ENCODE measurements around the gene KRTAP4-8. TPM values are rescaled to one million over a fixed set of nuclear protein-coding genes. Genes with fewer than 3 reads are reported as not detected.

The KRTAP4-8 gene
- 0.03 TPM for polyA plus RNA-seq (2013, experiment 1 of 2)
- polyA plus RNA-seq (2013, experiment 2 of 2), result not detected

DNA sequence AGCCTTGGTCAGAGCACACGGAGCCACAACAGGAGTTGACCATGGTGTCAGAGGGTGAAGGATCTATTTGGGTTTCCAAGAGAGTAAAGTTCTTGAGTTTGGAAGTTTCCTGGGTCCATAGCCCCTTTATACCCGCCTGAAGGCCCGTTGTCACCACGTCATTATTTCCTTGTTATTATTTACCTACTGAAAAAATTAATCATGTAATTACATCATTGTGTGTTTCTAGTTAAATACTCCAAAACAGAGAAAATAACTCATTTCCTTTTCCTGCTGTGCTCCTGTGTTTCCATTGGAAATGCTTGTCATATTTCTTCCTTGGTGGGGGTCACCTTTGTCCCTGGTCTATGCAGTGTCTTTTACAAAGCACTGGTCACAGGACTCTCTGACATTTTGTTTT, at the start of gene KRTAP4-8:
Gene KRTAP4-8 (minus strand): TSS at position 101 of the 400 bp plus-strand sequence. CDS start 58 bp downstream, at position 43.
- no peak within 1 kb of the TSS for H2BK120ac ChIP-seq (ENCODE audit: low read depth, low read length)
- H2BK5ac ChIP-seq (ENCODE audit: low read depth, low read length, poor library complexity, severe bottlenecking), result peak within 1 kb of the TSS; percentile 62
- no peak within 1 kb of the TSS for H3K14ac ChIP-seq (ENCODE audit: low read length in 2 of 2)
- H3K9ac ChIP-seq (ENCODE audit: low read length), result no peak within 1 kb of the TSS
- H2BK12ac ChIP-seq (ENCODE audit: low read length in 2 of 2), result no peak within 1 kb of the TSS
- no peak within 1 kb of the TSS for H2BK15ac ChIP-seq (ENCODE audit: low read depth, poor library complexity, severe bottlenecking)
- H4K91ac ChIP-seq (ENCODE audit: low read length), result no peak within 1 kb of the TSS
- H3K4ac ChIP-seq (ENCODE audit: low read depth in 1 of 2, low read length in 2 of 2), result no peak within 1 kb of the TSS
- 100% methylated on average over 1 of the region's 4 CpGs for WGBS
- H3K4me2 ChIP-seq (ENCODE audit: low read length, poor library complexity, severe bottlenecking), result no peak within 1 kb of the TSS
- no peak within 1 kb of the TSS for H4K8ac ChIP-seq (ENCODE audit: low read length)
- H3K9me3 ChIP-seq (ENCODE audit: control insufficient read depth, low read length), result no peaks in the 10 kb centered on the region
- peaks cover 13% of the 10 kb centered on the region for H3K4me1 ChIP-seq (ENCODE audit: control insufficient read depth, insufficient read depth, low read depth, low read length)
- no peak within 1 kb of the TSS for H3K23ac ChIP-seq (ENCODE audit: low read length in 2 of 2)
- H3K27ac ChIP-seq (ENCODE audit: low read length, poor library complexity, severe bottlenecking), result peak within 1 kb of the TSS; percentile 66
- H2AFZ ChIP-seq (ENCODE audit: low read depth, low read length), result no peak within 1 kb of the TSS
- H3K27me3 ChIP-seq (ENCODE audit: control insufficient read depth in 1 of 2, insufficient read depth in 1 of 2, low read length in 2 of 2), result no peaks in the 10 kb centered on the region
- no peak for DNase-seq
- H3K18ac ChIP-seq (ENCODE audit: low read depth in 1 of 2, low read length in 2 of 2), result no peak within 1 kb of the TSS
- no peaks in the 10 kb centered on the region for H3K79me1 ChIP-seq (replicated peaks; ENCODE audit: low read length, poor library complexity, severe bottlenecking)
- peak within 1 kb of the TSS; percentile 65 for H2AK5ac ChIP-seq (ENCODE audit: low read length, severe bottlenecking)
- H3K4me3 ChIP-seq (ENCODE audit: insufficient read depth in 1 of 2, low read depth in 1 of 2, low read length in 2 of 2), result no peak within 1 kb of the TSS
- H3K36me3 ChIP-seq (ENCODE audit: control insufficient read depth in 1 of 2, insufficient read depth in 2 of 2, low read depth in 1 of 2, low read length in 2 of 2), result no peaks in the 10 kb centered on the region

DNA sequence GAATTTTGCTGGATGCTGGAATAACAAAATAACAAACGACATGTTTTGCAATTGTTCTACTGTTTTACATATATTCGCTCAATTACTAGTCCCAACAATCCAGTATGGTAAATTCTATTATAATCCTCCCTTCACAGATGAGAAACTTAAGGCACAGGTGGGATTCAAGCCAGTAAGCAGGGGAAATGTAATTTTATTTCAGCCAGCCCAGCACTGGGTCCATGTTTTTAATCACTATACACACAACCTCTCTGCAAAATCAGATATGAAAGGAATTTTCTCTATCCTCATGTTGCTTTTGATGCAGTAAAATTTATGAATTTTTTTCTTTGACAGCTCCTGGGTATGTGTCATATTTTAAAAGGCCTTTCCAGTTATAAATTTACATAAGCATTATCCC, 47.3 kb upstream of the KRTAP4-8 start:
- WGBS, result 92% methylated on average over 2 of the region's 2 CpGs

DNA sequence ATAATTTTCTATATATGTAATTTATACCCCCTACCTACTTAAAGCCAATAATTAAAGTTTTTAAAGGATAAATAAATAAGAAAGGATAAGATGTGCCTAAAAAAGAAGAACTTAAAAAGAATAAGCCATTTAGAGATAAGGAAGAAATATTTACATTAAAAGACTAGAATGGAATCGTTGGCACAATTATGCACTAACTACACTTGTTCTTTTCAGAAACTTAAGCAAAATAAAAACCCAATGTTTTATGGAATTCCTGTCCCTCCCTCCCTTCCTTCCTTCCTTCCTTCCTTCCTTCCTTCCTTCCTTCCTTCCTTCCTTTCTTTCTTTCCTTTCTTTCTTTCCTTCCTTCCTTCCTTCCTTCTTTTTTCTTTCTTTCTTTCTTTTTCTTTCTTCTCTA, 46.9 kb upstream of the KRTAP4-8 start:
- H4K91ac ChIP-seq (ENCODE audit: low read length), result no peak overlapping the region
- H3K18ac ChIP-seq (ENCODE audit: low read depth in 1 of 2, low read length in 2 of 2), result no peak overlapping the region
- H3K79me1 ChIP-seq (replicated peaks; ENCODE audit: low read length, poor library complexity, severe bottlenecking), result no peaks in the 10 kb centered on the region
- H3K23ac ChIP-seq (ENCODE audit: low read length in 2 of 2), result no peak overlapping the region
- no peak overlapping the region for H3K9ac ChIP-seq (ENCODE audit: low read length)
- no peak overlapping the region for H2BK120ac ChIP-seq (ENCODE audit: low read depth, low read length)
- no peak overlapping the region for H4K8ac ChIP-seq (ENCODE audit: low read length)
- no peaks in the 10 kb centered on the region for H3K27me3 ChIP-seq (ENCODE audit: control insufficient read depth in 1 of 2, insufficient read depth in 1 of 2, low read length in 2 of 2)
- no peak overlapping the region for H2BK5ac ChIP-seq (ENCODE audit: low read depth, low read length, poor library complexity, severe bottlenecking)
- no peak overlapping the region for H2AK5ac ChIP-seq (ENCODE audit: low read length, severe bottlenecking)
- no peak overlapping the region for H3K14ac ChIP-seq (ENCODE audit: low read length in 2 of 2)
- 96% methylated on average over 1 of the region's 1 CpG for WGBS
- H3K27ac ChIP-seq (ENCODE audit: low read length, poor library complexity, severe bottlenecking), result no peak overlapping the region
- H3K9me3 ChIP-seq (ENCODE audit: control insufficient read depth, low read length), result peaks cover 11% of the 10 kb centered on the region
- H3K4me1 ChIP-seq (ENCODE audit: control insufficient read depth, insufficient read depth, low read depth, low read length), result peaks cover 6% of the 10 kb centered on the region
- DNase-seq, result no peak
- no peak overlapping the region for H2AFZ ChIP-seq (ENCODE audit: low read depth, low read length)
- no peak overlapping the region for H3K4me2 ChIP-seq (ENCODE audit: low read length, poor library complexity, severe bottlenecking)
- peaks cover 0 to 4% of the 10 kb centered on the region in 2 experiments for H3K36me3 ChIP-seq (ENCODE audit: control insufficient read depth in 1 of 2, insufficient read depth in 2 of 2, low read depth in 1 of 2, low read length in 2 of 2)
- H2BK12ac ChIP-seq (ENCODE audit: low read length in 2 of 2), result no peak overlapping the region
- no peak overlapping the region for H3K4me3 ChIP-seq (ENCODE audit: insufficient read depth in 1 of 2, low read depth in 1 of 2, low read length in 2 of 2)
- no peak overlapping the region for H3K4ac ChIP-seq (ENCODE audit: low read depth in 1 of 2, low read length in 2 of 2)
- H2BK15ac ChIP-seq (ENCODE audit: low read depth, poor library complexity, severe bottlenecking), result no peak overlapping the region

More for the DNA sequence above, 47.3 kb upstream of the KRTAP4-8 start:
- Histone ChIP-seq H2AFZ (ENCODE audit: low read depth, low read length) (no peak overlapping the region), H3K27me3 (ENCODE audit: control insufficient read depth in 1 of 2, insufficient read depth in 1 of 2, low read length in 2 of 2) (no peaks in the 10 kb centered on the region), H3K4me3 (ENCODE audit: insufficient read depth in 1 of 2, low read depth in 1 of 2, low read length in 2 of 2) (no peak overlapping the region), H2BK15ac (ENCODE audit: low read depth, poor library complexity, severe bottlenecking) (no peak overlapping the region), H3K4me2 (ENCODE audit: low read length, poor library complexity, severe bottlenecking) (no peak overlapping the region), H2BK120ac (ENCODE audit: low read depth, low read length) (no peak overlapping the region), H3K27ac (ENCODE audit: low read length, poor library complexity, severe bottlenecking) (no peak overlapping the region), H4K8ac (ENCODE audit: low read length) (no peak overlapping the region), H2BK5ac (ENCODE audit: low read depth, low read length, poor library complexity, severe bottlenecking) (no peak overlapping the region), H3K4me1 (ENCODE audit: control insufficient read depth, insufficient read depth, low read depth, low read length) (peaks cover 2% of the 10 kb centered on the region), H3K9me3 (ENCODE audit: control insufficient read depth, low read length) (peaks cover 11% of the 10 kb centered on the region), H3K9ac (ENCODE audit: low read length) (no peak overlapping the region), H2BK12ac (ENCODE audit: low read length in 2 of 2) (no peak overlapping the region), H3K79me1 (replicated peaks; ENCODE audit: low read length, poor library complexity, severe bottlenecking) (no peaks in the 10 kb centered on the region), H3K18ac (ENCODE audit: low read depth in 1 of 2, low read length in 2 of 2) (no peak overlapping the region), H4K91ac (ENCODE audit: low read length) (no peak overlapping the region), H3K14ac (ENCODE audit: low read length in 2 of 2) (no peak overlapping the region), H3K36me3 (ENCODE audit: control insufficient read depth in 1 of 2, insufficient read depth in 2 of 2, low read depth in 1 of 2, low read length in 2 of 2) (peaks cover 0 to under 1% of the 10 kb centered on the region in 2 experiments), H2AK5ac (ENCODE audit: low read length, severe bottlenecking) (no peak overlapping the region), H3K23ac (ENCODE audit: low read length in 2 of 2) (no peak overlapping the region), H3K4ac (ENCODE audit: low read depth in 1 of 2, low read length in 2 of 2) (no peak overlapping the region)
- DNase-seq, result no peak

- H3K4me3 ChIP-seq (ENCODE audit: insufficient read depth in 1 of 2, low read depth in 1 of 2, low read length in 2 of 2), result no peak overlapping the region
- H3K9ac ChIP-seq (ENCODE audit: low read length), result no peak overlapping the region
- H3K4me1 ChIP-seq (ENCODE audit: control insufficient read depth, insufficient read depth, low read depth, low read length), result peaks cover 8% of the 10 kb centered on the region
- no peak overlapping the region for H3K4ac ChIP-seq (ENCODE audit: low read depth in 1 of 2, low read length in 2 of 2)
- peak overlapping the region; percentile 92 for H2BK5ac ChIP-seq (ENCODE audit: low read depth, low read length, poor library complexity, severe bottlenecking)
- no peak overlapping the region for H2BK120ac ChIP-seq (ENCODE audit: low read depth, low read length)
- no peak overlapping the region for H4K91ac ChIP-seq (ENCODE audit: low read length)
- no peak overlapping the region for H3K18ac ChIP-seq (ENCODE audit: low read depth in 1 of 2, low read length in 2 of 2)
- H3K79me1 ChIP-seq (replicated peaks; ENCODE audit: low read length, poor library complexity, severe bottlenecking), result no peaks in the 10 kb centered on the region
- no peaks in the 10 kb centered on the region for H3K27me3 ChIP-seq (ENCODE audit: control insufficient read depth in 1 of 2, insufficient read depth in 1 of 2, low read length in 2 of 2)
- no peak overlapping the region for H3K23ac ChIP-seq (ENCODE audit: low read length in 2 of 2)
- DNase-seq, result no peak
- H2BK12ac ChIP-seq (ENCODE audit: low read length in 2 of 2), result no peak overlapping the region
- peak overlapping the region; percentile 96 for H3K27ac ChIP-seq (ENCODE audit: low read length, poor library complexity, severe bottlenecking)
- H2BK15ac ChIP-seq (ENCODE audit: low read depth, poor library complexity, severe bottlenecking), result no peak overlapping the region
- no peak overlapping the region for H3K4me2 ChIP-seq (ENCODE audit: low read length, poor library complexity, severe bottlenecking)
- no peak overlapping the region for H2AFZ ChIP-seq (ENCODE audit: low read depth, low read length)
- H2AK5ac ChIP-seq (ENCODE audit: low read length, severe bottlenecking), result peak overlapping the region; percentile 87
- no peak overlapping the region for H3K14ac ChIP-seq (ENCODE audit: low read length in 2 of 2)
- H4K8ac ChIP-seq (ENCODE audit: low read length), result no peak overlapping the region
- peaks cover 23% of the 10 kb centered on the region for H3K9me3 ChIP-seq (ENCODE audit: control insufficient read depth, low read length)
- H3K36me3 ChIP-seq (ENCODE audit: control insufficient read depth in 1 of 2, insufficient read depth in 2 of 2, low read depth in 1 of 2, low read length in 2 of 2), result peaks cover 0 to 6% of the 10 kb centered on the region in 2 experiments
Measured at GRCh38 chr17:41141361-41141760, 43.4 kb upstream of the KRTAP4-8 start.

Data from mesenchymal stem cell (in vitro differentiated cells and primary cell).